Measurements from ENCODE around the gene DHFR.

DHFR gene

DNA sequence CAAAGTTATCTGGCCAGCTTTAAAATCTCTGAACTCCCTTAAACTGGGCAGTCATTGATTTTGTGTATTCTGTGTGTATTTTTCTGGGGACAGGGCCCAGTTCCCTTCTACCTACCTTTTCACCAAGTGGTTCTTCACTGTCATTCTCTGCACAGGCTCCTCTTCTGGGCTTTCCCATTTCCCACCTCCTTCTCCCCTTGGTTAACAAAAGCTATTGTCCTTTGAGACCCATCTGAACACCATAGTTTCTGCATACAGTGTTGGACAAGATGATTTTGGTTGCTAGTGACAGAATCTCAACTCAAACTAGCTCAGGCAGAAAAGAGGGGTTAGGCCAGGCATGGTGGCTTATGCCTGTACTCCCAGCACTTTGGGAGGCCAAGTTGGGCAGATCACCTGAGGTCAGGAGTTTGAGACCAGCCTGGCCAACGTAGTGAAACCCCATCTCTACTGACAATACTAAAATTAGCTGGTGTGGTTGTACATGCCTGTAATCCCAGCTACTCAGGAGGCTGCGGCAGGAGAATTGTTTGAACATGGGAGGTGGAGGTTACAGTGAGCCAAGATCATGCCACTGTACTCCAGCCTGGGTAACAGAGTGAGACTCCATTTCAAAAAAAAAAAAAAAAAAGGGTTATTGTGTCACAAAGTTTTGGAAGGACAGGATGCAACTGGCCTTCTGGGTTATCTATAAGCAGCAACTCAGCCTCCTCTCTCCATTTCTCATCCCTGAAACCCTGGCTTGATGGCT is 53.7 kb downstream of the DHFR start:
- FAIRE-seq (no peak), DNase-seq (ENCODE audit: insufficient read length, low spot score) (no peak)
- TF ChIP-seq, protein P1, sequence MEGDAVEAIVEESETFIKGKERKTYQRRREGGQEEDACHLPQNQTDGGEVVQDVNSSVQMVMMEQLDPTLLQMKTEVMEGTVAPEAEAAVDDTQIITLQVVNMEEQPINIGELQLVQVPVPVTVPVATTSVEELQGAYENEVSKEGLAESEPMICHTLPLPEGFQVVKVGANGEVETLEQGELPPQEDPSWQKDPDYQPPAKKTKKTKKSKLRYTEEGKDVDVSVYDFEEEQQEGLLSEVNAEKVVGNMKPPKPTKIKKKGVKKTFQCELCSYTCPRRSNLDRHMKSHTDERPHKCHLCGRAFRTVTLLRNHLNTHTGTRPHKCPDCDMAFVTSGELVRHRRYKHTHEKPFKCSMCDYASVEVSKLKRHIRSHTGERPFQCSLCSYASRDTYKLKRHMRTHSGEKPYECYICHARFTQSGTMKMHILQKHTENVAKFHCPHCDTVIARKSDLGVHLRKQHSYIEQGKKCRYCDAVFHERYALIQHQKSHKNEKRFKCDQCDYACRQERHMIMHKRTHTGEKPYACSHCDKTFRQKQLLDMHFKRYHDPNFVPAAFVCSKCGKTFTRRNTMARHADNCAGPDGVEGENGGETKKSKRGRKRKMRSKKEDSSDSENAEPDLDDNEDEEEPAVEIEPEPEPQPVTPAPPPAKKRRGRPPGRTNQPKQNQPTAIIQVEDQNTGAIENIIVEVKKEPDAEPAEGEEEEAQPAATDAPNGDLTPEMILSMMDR (IDR thresholded peaks at IDR 0.05; ENCODE audit: insufficient read depth, missing control alignments) = no peak

GRCh38 chr5:80597500-80597899 is 57.3 kb downstream of the DHFR start:
- TF ChIP-seq, protein P1 (IDR thresholded peaks at IDR 0.05; ENCODE audit: insufficient read depth, missing control alignments) = no peak
- no peak for FAIRE-seq
- no peak for DNase-seq (ENCODE audit: insufficient read length, low spot score)

DNA sequence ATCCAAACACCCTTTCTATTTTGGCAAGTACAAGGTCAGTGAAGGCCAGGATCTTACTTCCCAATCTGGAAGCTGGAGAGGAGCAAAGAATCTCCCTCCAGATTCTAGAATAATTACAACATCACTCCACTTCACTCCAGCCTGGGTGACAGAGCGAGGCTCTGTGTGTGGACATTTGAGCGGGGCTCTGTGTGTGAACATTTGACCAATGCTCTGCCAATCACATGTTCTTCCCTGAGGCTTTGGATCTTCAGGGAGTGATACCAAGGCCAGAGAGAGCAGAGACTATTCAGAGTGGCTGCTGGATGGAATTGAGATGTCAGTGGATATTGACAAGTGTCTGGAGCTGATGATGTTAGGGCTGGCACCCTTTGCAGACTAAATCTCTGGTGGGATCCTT is 60.0 kb downstream of the DHFR start:
- TF ChIP-seq, protein P1 (IDR thresholded peaks at IDR 0.05; ENCODE audit: insufficient read depth, missing control alignments) = no peak
- no peak for FAIRE-seq

GRCh38 chr5:80592761-80593160 is 62.0 kb downstream of the DHFR start:
- TF ChIP-seq, protein P1 (IDR thresholded peaks at IDR 0.05; ENCODE audit: insufficient read depth, missing control alignments) = no peak
- FAIRE-seq (no peak), DNase-seq (ENCODE audit: insufficient read length, low spot score) (no peak)

More for the DNA sequence above, 60.0 kb downstream of the DHFR start:
- no peak for DNase-seq (ENCODE audit: insufficient read length, low spot score)

DNA sequence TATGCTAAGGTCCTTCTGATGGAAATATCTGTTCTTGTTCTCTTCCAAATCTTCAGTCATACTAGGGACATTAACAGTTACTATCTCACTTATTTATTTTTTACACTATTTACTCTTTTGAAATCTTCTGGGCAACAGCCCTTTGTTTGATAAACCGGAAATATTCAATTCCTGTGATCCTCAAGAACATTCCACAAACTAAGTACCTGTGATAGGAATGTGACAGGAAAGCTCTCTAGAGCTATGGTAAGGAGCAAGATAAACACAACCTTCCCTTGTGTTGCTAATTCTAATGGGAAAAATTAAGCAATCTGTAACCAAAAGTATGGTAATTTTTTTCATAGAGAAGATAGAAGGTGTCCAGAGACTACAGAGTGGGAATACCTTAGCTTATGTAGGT is 62.7 kb downstream of the DHFR start:
- DNase-seq (ENCODE audit: insufficient read length, low spot score) (no peak), FAIRE-seq (no peak)
- TF ChIP-seq, protein P1 (IDR thresholded peaks at IDR 0.05; ENCODE audit: insufficient read depth, missing control alignments) = no peak

DNA sequence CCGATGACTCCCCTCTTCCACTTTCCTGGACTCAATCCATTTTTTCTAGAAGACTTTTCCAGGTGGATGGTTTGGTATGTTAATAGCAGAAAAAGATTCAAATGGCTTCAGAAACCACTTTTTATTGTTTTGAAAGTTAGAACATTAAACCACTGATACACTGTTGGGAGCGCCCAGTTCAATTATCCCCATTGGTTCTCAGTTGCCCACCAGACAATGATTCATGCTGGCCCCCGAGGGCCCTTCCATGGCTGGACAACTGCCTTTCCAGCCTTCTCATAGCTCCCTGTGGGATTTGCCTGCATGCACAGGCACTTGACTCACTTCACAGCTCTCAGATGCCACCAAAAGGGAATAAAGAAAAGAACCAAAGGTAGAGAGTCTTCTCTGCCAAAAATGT is 63.4 kb downstream of the DHFR start:
- no peak for FAIRE-seq

GRCh38 chr5:80590766-80591165 is 64.0 kb downstream of the DHFR start:
- TF ChIP-seq, protein P1 (IDR thresholded peaks at IDR 0.05; ENCODE audit: insufficient read depth, missing control alignments) = no peak
- no peak for FAIRE-seq
- DNase-seq (ENCODE audit: insufficient read length, low spot score) = no peak

More for the DNA sequence above, 63.4 kb downstream of the DHFR start:
- TF ChIP-seq, protein P1 (IDR thresholded peaks at IDR 0.05; ENCODE audit: insufficient read depth, missing control alignments) = no peak
- DNase-seq (ENCODE audit: insufficient read length, low spot score) = no peak

All from D721Med (cell line).